Lower leg skin (tissue), 3 donors: ENCODE results near the gene GRIN2B.

Source experiments
- POLR2A ChIP-seq, 2 donors: fragments of 450-650 bp; IDR thresholded peaks; one replicate each; pipeline ENCODE4 v1.6.1; 2016 to 2017; ENCODE audit warnings: antibody characterized with exemption in 2 of 2, mild to moderate bottlenecking in 1 of 2, moderate library complexity in 1 of 2
- TF ChIP-seq, protein P1 (sequence below), 3 donors: fragments of 450-650 bp; IDR thresholded peaks; one replicate each; pipeline ENCODE4 v1.5.1; 2016; ENCODE audit warnings: antibody characterized with exemption in 3 of 3, mild to moderate bottlenecking in 3 of 3, moderate library complexity in 2 of 3

DNA sequence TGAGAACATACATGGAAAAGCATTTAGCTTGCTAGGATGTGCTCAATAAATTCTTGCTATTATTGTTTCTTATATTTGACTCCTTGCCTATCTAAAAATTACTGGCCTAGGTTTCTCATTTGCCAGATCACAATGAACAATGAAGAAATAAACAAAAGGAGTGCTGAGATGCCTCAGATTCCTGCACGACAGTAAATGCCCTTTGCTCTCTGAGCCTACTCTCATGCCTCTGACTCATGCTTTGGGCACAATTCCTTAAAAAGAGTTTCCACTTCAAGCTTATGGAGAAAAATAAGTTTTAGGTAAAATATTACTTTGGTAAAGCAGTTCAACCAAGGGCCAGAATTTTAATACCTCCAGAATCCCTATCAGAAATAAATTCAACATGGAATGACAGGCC lies 30.9 kb downstream of the GRIN2B start:
- TF ChIP-seq, protein P1, sequence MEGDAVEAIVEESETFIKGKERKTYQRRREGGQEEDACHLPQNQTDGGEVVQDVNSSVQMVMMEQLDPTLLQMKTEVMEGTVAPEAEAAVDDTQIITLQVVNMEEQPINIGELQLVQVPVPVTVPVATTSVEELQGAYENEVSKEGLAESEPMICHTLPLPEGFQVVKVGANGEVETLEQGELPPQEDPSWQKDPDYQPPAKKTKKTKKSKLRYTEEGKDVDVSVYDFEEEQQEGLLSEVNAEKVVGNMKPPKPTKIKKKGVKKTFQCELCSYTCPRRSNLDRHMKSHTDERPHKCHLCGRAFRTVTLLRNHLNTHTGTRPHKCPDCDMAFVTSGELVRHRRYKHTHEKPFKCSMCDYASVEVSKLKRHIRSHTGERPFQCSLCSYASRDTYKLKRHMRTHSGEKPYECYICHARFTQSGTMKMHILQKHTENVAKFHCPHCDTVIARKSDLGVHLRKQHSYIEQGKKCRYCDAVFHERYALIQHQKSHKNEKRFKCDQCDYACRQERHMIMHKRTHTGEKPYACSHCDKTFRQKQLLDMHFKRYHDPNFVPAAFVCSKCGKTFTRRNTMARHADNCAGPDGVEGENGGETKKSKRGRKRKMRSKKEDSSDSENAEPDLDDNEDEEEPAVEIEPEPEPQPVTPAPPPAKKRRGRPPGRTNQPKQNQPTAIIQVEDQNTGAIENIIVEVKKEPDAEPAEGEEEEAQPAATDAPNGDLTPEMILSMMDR (IDR thresholded peaks at IDR 0.05), result no peak
- TF ChIP-seq POLR2A (IDR thresholded peaks at IDR 0.05), result no peak
